GM21737 (cell line): ENCODE data around the gene GLYR1.
"Not testable (repeated sequence)": the region's sequence is repeated elsewhere in the genome, so short reads cannot be mapped to it uniquely, and the experiment has no call there.

Experiments used
- ATAC-seq: cut with Tn5 transposase; IDR thresholded peaks from one replicate; pipeline ENCODE4 v1.9.1; 2021; ENCODE audit warnings: mild to moderate bottlenecking, moderate library complexity; ENCODE audit not compliant: unreplicated experiment

GLYR1 gene

GRCh38 chr16:4795181-4795827, 51.8 kb downstream of the GLYR1 start, which contains the start of gene SMIM22:
Gene SMIM22 (plus strand): TSS chr16:4795369. CDS start chr16:4795735, 366 bp downstream.
- no peak for ATAC-seq

- ATAC-seq = no peak
These were observed 54.1 kb downstream of the GLYR1 start for GRCh38 chr16:4792951-4793513.

GRCh38 chr16:4790871-4791270, 56.2 kb downstream of the GLYR1 start:
- ATAC-seq = no peak

- no peak for ATAC-seq
These were observed 56.8 kb downstream of the GLYR1 start for GRCh38 chr16:4790261-4790660.

GRCh38 chr16:4788910-4789309, 58.2 kb downstream of the GLYR1 start:
- ATAC-seq = no peak

GRCh38 chr16:4788489-4788889, 58.6 kb downstream of the GLYR1 start:
- ATAC-seq = no peak

- ATAC-seq = no peak
These were observed 59.2 kb downstream of the GLYR1 start, which contains the start of gene SEPTIN12 for GRCh38 chr16:4787627-4788482. Gene SEPTIN12 (minus strand): TSS chr16:4788345. CDS start chr16:4787645, 700 bp downstream.

- no peak for ATAC-seq
These were observed 60.0 kb downstream of the GLYR1 start for GRCh38 chr16:4787068-4787467.

- ATAC-seq = no peak
These were observed 61.2 kb downstream of the GLYR1 start for GRCh38 chr16:4785758-4786433.

- ATAC-seq = not testable (repeated sequence)
These were observed 62.6 kb downstream of the GLYR1 start for GRCh38 chr16:4784444-4784987.

- ATAC-seq = no peak
These were observed 63.1 kb downstream of the GLYR1 start for GRCh38 chr16:4783951-4784336.

- no peak for ATAC-seq
These were observed 63.7 kb downstream of the GLYR1 start for GRCh38 chr16:4783251-4783950.

- ATAC-seq = no peak
These were observed 66.9 kb downstream of the GLYR1 start for GRCh38 chr16:4780235-4780634.

GRCh38 chr16:4778050-4778392, 69.1 kb downstream of the GLYR1 start:
- no peak for ATAC-seq

- no peak for ATAC-seq
These were observed 69.6 kb downstream of the GLYR1 start for GRCh38 chr16:4777339-4778049.

GRCh38 chr16:4776141-4776705, 70.9 kb downstream of the GLYR1 start:
- no peak for ATAC-seq

- ATAC-seq = no peak
These were observed 72.1 kb downstream of the GLYR1 start for GRCh38 chr16:4775005-4775404.

GRCh38 chr16:4772351-4772750, 74.7 kb downstream of the GLYR1 start:
- no peak for ATAC-seq

- no peak for ATAC-seq
These were observed 75.4 kb downstream of the GLYR1 start for GRCh38 chr16:4771646-4772045.

GRCh38 chr16:4769306-4769638, 77.8 kb downstream of the GLYR1 start:
- ATAC-seq = no peak
